Mesenchymal stem cell (in vitro differentiated cells and primary cell): ENCODE data around the gene SLC41A3.

Experiments used
- DNase-seq: peaks from one replicate; pipeline ENCODE4 v3.0.0-alpha.2; 2013
- H2AFZ ChIP-seq: one replicate; pipeline ENCODE4 v1.6.1; 2013; ENCODE audit warnings: low read depth, mild to moderate bottlenecking, control low read depth, inconsistent platforms, low read length, moderate library complexity
- H2AK5ac ChIP-seq: 2 replicates; pipeline ENCODE4 v1.6.1; 2013; ENCODE audit warnings: low read length, moderate library complexity, mild to moderate bottlenecking, inconsistent platforms; ENCODE audit not compliant: severe bottlenecking
- H2BK120ac ChIP-seq: one replicate; pipeline ENCODE4 v1.6.1; 2013; ENCODE audit warnings: low read depth, mild to moderate bottlenecking, inconsistent platforms, low read length, moderate library complexity
- H2BK12ac ChIP-seq, 2 experiments: one replicate each; pipeline ENCODE4 v1.6.1; 2013; ENCODE audit warnings: inconsistent platforms in 2 of 2, low read length in 2 of 2, mild to moderate bottlenecking in 2 of 2, moderate library complexity in 2 of 2, control low read depth in 1 of 2
- H2BK15ac ChIP-seq: one replicate; pipeline ENCODE4 v1.6.1; 2013; ENCODE audit warnings: mild to moderate bottlenecking, low read depth, inconsistent platforms; ENCODE audit not compliant: poor library complexity, severe bottlenecking
- H2BK5ac ChIP-seq: 2 replicates; pipeline ENCODE4 v1.6.1; 2013; ENCODE audit warnings: low read depth, mild to moderate bottlenecking, low read length, control low read depth, inconsistent platforms; ENCODE audit not compliant: poor library complexity, severe bottlenecking
- H3K14ac ChIP-seq, 2 experiments: one replicate each; pipeline ENCODE4 v1.6.1; 2013; ENCODE audit warnings: inconsistent platforms in 2 of 2, low read length in 2 of 2, control low read depth in 1 of 2, mild to moderate bottlenecking in 1 of 2, moderate library complexity in 1 of 2
- H3K18ac ChIP-seq, 2 experiments: one replicate each; pipeline ENCODE4 v1.6.1; 2013; ENCODE audit warnings: inconsistent platforms in 2 of 2, low read length in 2 of 2, control low read depth in 1 of 2, low read depth in 1 of 2, mild to moderate bottlenecking in 1 of 2
- H3K23ac ChIP-seq, 2 experiments: one replicate each; pipeline ENCODE4 v1.6.1; 2013; ENCODE audit warnings: inconsistent platforms in 2 of 2, low read length in 2 of 2, mild to moderate bottlenecking in 2 of 2, moderate library complexity in 2 of 2, control low read depth in 1 of 2
- H3K27ac ChIP-seq: 2 replicates; pipeline ENCODE4 v1.5.1; 2013; ENCODE audit warnings: mild to moderate bottlenecking, moderate library complexity, low read length, control low read depth, inconsistent platforms; ENCODE audit not compliant: poor library complexity, severe bottlenecking
- H3K27me3 ChIP-seq, 2 experiments: 2 replicates each; pipeline versions ENCODE4 v1.6.1 to v1.7.0; 2013; ENCODE audit warnings: low read length in 2 of 2, mild to moderate bottlenecking in 2 of 2, moderate library complexity in 2 of 2, control low read depth in 1 of 2, inconsistent platforms in 1 of 2; ENCODE audit not compliant: control insufficient read depth in 1 of 2, insufficient read depth in 1 of 2
- H3K36me3 ChIP-seq, 2 experiments: 2 replicates each; pipeline versions ENCODE4 v1.6.1 to v1.7.0; 2013; ENCODE audit warnings: low read length in 2 of 2, control low read depth in 1 of 2, inconsistent platforms in 1 of 2, low read depth in 1 of 2, mild to moderate bottlenecking in 1 of 2; ENCODE audit not compliant: insufficient read depth in 2 of 2, control insufficient read depth in 1 of 2
- H3K4ac ChIP-seq, 2 experiments: one replicate each; pipeline ENCODE4 v1.6.1; 2013; ENCODE audit warnings: inconsistent platforms in 2 of 2, low read length in 2 of 2, mild to moderate bottlenecking in 2 of 2, moderate library complexity in 2 of 2, control low read depth in 1 of 2, low read depth in 1 of 2
- H3K4me1 ChIP-seq: 2 replicates; pipeline ENCODE4 v1.6.1; 2013; ENCODE audit warnings: low read depth, low read length, control low read depth; ENCODE audit not compliant: control insufficient read depth, insufficient read depth
- H3K4me2 ChIP-seq: 2 replicates; pipeline ENCODE4 v1.6.1; 2013; ENCODE audit warnings: low read length, mild to moderate bottlenecking, inconsistent platforms; ENCODE audit not compliant: poor library complexity, severe bottlenecking
- H3K4me3 ChIP-seq, 2 experiments: 2 replicates each; pipeline versions ENCODE4 v1.5.1 to v1.7.0; 2013; ENCODE audit warnings: low read length in 2 of 2, mild to moderate bottlenecking in 2 of 2, control low read depth in 1 of 2, low read depth in 1 of 2; ENCODE audit not compliant: insufficient read depth in 1 of 2
- H3K79me1 ChIP-seq: replicated peaks from 2 replicates; pipeline ENCODE4 v1.6.1; 2013; ENCODE audit warnings: mild to moderate bottlenecking, control low read depth, low read length, inconsistent platforms; ENCODE audit not compliant: poor library complexity, severe bottlenecking
- H3K9ac ChIP-seq: 2 replicates; pipeline ENCODE4 v1.7.0; 2013; ENCODE audit warnings: mild to moderate bottlenecking, low read length, moderate library complexity
- H3K9me3 ChIP-seq: 2 replicates; pipeline ENCODE4 v1.7.0; 2013; ENCODE audit warnings: mild to moderate bottlenecking, low read length; ENCODE audit not compliant: control insufficient read depth
- H4K8ac ChIP-seq: one replicate; pipeline ENCODE4 v1.6.1; 2013; ENCODE audit warnings: inconsistent platforms, mild to moderate bottlenecking, low read length, moderate library complexity
- H4K91ac ChIP-seq: one replicate; pipeline ENCODE4 v1.6.1; 2013; ENCODE audit warnings: mild to moderate bottlenecking, low read length, inconsistent platforms
- WGBS: methylation state at CpG from one replicate; pipeline ENCODE4 v1.1.7; 2013; ENCODE audit warnings: mixed read lengths; 5-methylcytosine and 5-hydroxymethylcytosine counted together

The SLC41A3 gene

GRCh38 chr3:126119976-126120375 lies 36.1 kb upstream of the SLC41A3 start:
- Histone ChIP-seq H3K4me2 (no peak overlapping the region), H3K23ac (no peak overlapping the region), H3K36me3 (no peaks in the 10 kb centered on the region), H4K8ac (no peak overlapping the region), H2AFZ (no peak overlapping the region), H3K27ac (no peak overlapping the region), H3K18ac (no peak overlapping the region), H2BK120ac (no peak overlapping the region), H3K4me1 (peaks cover 2% of the 10 kb centered on the region), H2BK12ac (no peak overlapping the region), H3K4ac (no peak overlapping the region), H2BK15ac (no peak overlapping the region), H2AK5ac (no peak overlapping the region), H3K4me3 (no peak overlapping the region), H3K14ac (no peak overlapping the region), H2BK5ac (no peak overlapping the region), H4K91ac (no peak overlapping the region), H3K9me3 (peaks cover 2% of the 10 kb centered on the region), H3K79me1 (no peaks in the 10 kb centered on the region), H3K9ac (no peak overlapping the region), H3K27me3 (peaks cover 0 to 56% of the 10 kb centered on the region in 2 experiments)
- DNase-seq = no peak
- 93% methylated on average over 8 of the region's 8 CpGs for WGBS

GRCh38 chr3:126119008-126119675 lies 35.2 kb upstream of the SLC41A3 start:
- no peak overlapping the region for H2BK15ac ChIP-seq

DNA sequence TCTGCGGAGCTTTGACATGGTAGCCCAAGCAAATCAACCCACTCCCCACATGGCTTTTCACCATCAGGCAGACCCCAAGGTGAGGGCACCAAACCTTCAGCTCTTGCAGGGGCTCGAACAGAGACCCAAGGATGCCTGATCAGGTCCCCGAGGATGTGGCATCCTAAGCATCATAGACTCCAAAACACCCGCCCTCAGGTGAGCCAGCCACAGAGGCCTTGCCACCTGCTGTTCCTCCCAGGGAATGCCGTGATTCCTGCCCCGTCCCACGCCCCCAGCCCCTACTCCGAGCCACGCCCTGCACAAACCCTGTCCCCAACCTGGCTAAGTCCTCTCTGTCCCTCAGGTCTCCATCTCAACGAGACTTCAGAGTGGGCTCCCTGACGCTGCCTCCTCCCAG lies 34.7 kb upstream of the SLC41A3 start:
- Histone ChIP-seq H3K36me3 (no peaks in the 10 kb centered on the region), H3K14ac (no peak overlapping the region), H3K4ac (no peak overlapping the region), H2BK5ac (no peak overlapping the region), H3K79me1 (no peaks in the 10 kb centered on the region), H3K27me3 (peaks cover 0 to 44% of the 10 kb centered on the region in 2 experiments), H4K91ac (no peak overlapping the region), H3K9me3 (peaks cover 2% of the 10 kb centered on the region), H2BK12ac (no peak overlapping the region), H3K27ac (no peak overlapping the region), H2BK120ac (no peak overlapping the region), H2BK15ac (no peak overlapping the region), H3K23ac (no peak overlapping the region), H3K4me3 (no peak overlapping the region), H2AFZ (no peak overlapping the region), H3K4me2 (no peak overlapping the region), H3K18ac (no peak overlapping the region), H3K9ac (no peak overlapping the region), H2AK5ac (no peak overlapping the region), H4K8ac (no peak overlapping the region), H3K4me1 (no peaks in the 10 kb centered on the region)
- WGBS = 81% methylated on average over 11 of the region's 11 CpGs
- DNase-seq = no peak

More at GRCh38 chr3:126119008-126119675, 35.2 kb upstream of the SLC41A3 start:
- Histone ChIP-seq H3K18ac (no peak overlapping the region), H3K4me2 (no peak overlapping the region), H4K8ac (no peak overlapping the region), H2BK120ac (no peak overlapping the region), H3K27ac (no peak overlapping the region), H2BK12ac (no peak overlapping the region), H3K4me3 (no peak overlapping the region), H3K23ac (no peak overlapping the region), H4K91ac (no peak overlapping the region), H3K4ac (no peak overlapping the region), H3K9me3 (peaks cover 2% of the 10 kb centered on the region), H3K36me3 (no peaks in the 10 kb centered on the region), H2BK5ac (no peak overlapping the region), H2AK5ac (no peak overlapping the region), H3K14ac (no peak overlapping the region), H3K79me1 (no peaks in the 10 kb centered on the region), H3K9ac (no peak overlapping the region), H3K27me3 (peaks cover 0 to 48% of the 10 kb centered on the region in 2 experiments), H3K4me1 (peaks cover 1% of the 10 kb centered on the region), H2AFZ (no peak overlapping the region)
- no peak for DNase-seq
- WGBS = 74% methylated on average over 7 of the region's 7 CpGs

GRCh38 chr3:126117786-126118185 lies 33.9 kb upstream of the SLC41A3 start:
- peaks cover 0 to 44% of the 10 kb centered on the region in 2 experiments for H3K27me3 ChIP-seq
- peaks cover 2% of the 10 kb centered on the region for H3K9me3 ChIP-seq
- no peak overlapping the region for H3K27ac ChIP-seq
- 73% methylated on average over 9 of the region's 9 CpGs for WGBS
- H3K36me3 ChIP-seq = no peaks in the 10 kb centered on the region
- no peaks in the 10 kb centered on the region for H3K79me1 ChIP-seq
- no peak overlapping the region for H2AFZ ChIP-seq
- no peak overlapping the region for H2BK12ac ChIP-seq
- H4K8ac ChIP-seq = no peak overlapping the region
- no peak overlapping the region for H2BK120ac ChIP-seq
- no peak for DNase-seq
- H2BK15ac ChIP-seq = no peak overlapping the region
- H3K23ac ChIP-seq = no peak overlapping the region
- no peak overlapping the region for H3K4ac ChIP-seq
- peak overlapping the region in 1 of 2 experiments; percentile 14 for H3K4me3 ChIP-seq
- no peaks in the 10 kb centered on the region for H3K4me1 ChIP-seq
- H3K18ac ChIP-seq = no peak overlapping the region
- no peak overlapping the region for H2BK5ac ChIP-seq
- no peak overlapping the region for H4K91ac ChIP-seq
- no peak overlapping the region for H3K9ac ChIP-seq
- no peak overlapping the region for H2AK5ac ChIP-seq
- no peak overlapping the region for H3K4me2 ChIP-seq
- H3K14ac ChIP-seq = no peak overlapping the region
